GM12873 (cell line): ENCODE measurements around the gene DRC1.

Experiments
- CTCF ChIP-seq: IDR thresholded peaks from 2 replicates; pipeline ENCODE4 v1.5.1; 2012; ENCODE audit warnings: low read depth, mild to moderate bottlenecking, moderate library complexity, low read length, control low read depth; ENCODE audit not compliant: insufficient read depth; ENCODE audit errors: missing control alignments

Gene DRC1

GRCh38 chr2:26475037-26475436 is 73.3 kb downstream of the DRC1 start:
- TF ChIP-seq CTCF = no peak

- no peak for TF ChIP-seq CTCF
Measured at GRCh38 chr2:26475832-26476501, 74.2 kb downstream of the DRC1 start.

GRCh38 chr2:26477126-26477910 is 75.6 kb downstream of the DRC1 start:
- no peak for TF ChIP-seq CTCF

- TF ChIP-seq CTCF = no peak
Measured at GRCh38 chr2:26477911-26478253, 76.2 kb downstream of the DRC1 start, which contains the start of gene OTOF. Gene OTOF, minus strand, starts transcription at chr2:26478124.

- no peak for TF ChIP-seq CTCF
Measured at GRCh38 chr2:26478366-26478765, 76.6 kb downstream of the DRC1 start.

- no peak for TF ChIP-seq CTCF
Measured at GRCh38 chr2:26479131-26479788, 77.5 kb downstream of the DRC1 start.
